IMR-90 (cell line): Measurements from ENCODE around the gene SLC18A3. TPM values are rescaled to one million over a fixed set of nuclear protein-coding genes. Genes with fewer than 3 reads are reported as not detected.

Experiments
- ATAC-seq: fragments of 200-7000 bp; cut with Tn5 transposase; 2 replicates; pipeline ENCODE4 v1.9.1; 2020; ENCODE audit warnings: low read depth, mild to moderate bottlenecking, moderate library complexity
- BruUV-seq: library from RNA; stranded (reverse); fragments of 400-500 nt; replicated peaks from 2 replicates; lab custom pipeline; 2021; lab: Mats Ljungman, UMichigan
- CTCF ChIA-PET: fragments of 300-600 bp; formaldehyde crosslinking; extraction: SDS; loops from one replicate; lab custom pipeline; 2021; ENCODE audit warnings: antibody characterized with exemption; lab: Yijun Ruan, JAX
- POLR2A ChIA-PET: fragments of 300-600 bp; sonication (Branson Sonifier 250); formaldehyde crosslinking; loops from one replicate; lab custom pipeline; 2022; ENCODE audit warnings: antibody characterized with exemption; ENCODE audit not compliant: unreplicated experiment; lab: Charles Lee
- DNase-seq: peaks from one replicate; pipeline ENCODE4 v3.0.0; 2013
- H2AFZ ChIP-seq: replicated peaks from 2 replicates; pipeline ENCODE3; 2013; ENCODE audit warnings: low read length, mild to moderate bottlenecking; ENCODE audit not compliant: poor library complexity
- H2AK5ac ChIP-seq: 2 replicates; pipeline ENCODE4 v1.6.1; 2013; ENCODE audit warnings: low read depth, low read length, inconsistent platforms
- H2AK9ac ChIP-seq: replicated peaks from 2 replicates; pipeline ENCODE3; 2013; ENCODE audit warnings: mild to moderate bottlenecking, low read depth, low read length, moderate library complexity; ENCODE audit not compliant: poor library complexity
- H2BK120ac ChIP-seq: 2 replicates; pipeline ENCODE4 v1.6.1; 2013; ENCODE audit warnings: low read depth, low read length, inconsistent platforms
- H2BK15ac ChIP-seq: 3 replicates; pipeline ENCODE4 v1.6.1; 2013; ENCODE audit warnings: low read depth, low read length, inconsistent platforms
- H2BK20ac ChIP-seq: 2 replicates; pipeline ENCODE4 v1.6.1; 2013; ENCODE audit warnings: low read depth, mild to moderate bottlenecking, inconsistent platforms, low read length, moderate library complexity
- H2BK5ac ChIP-seq: 2 replicates; pipeline ENCODE4 v1.6.1; 2013; ENCODE audit warnings: mild to moderate bottlenecking, low read depth, low read length, inconsistent platforms; ENCODE audit not compliant: poor library complexity, severe bottlenecking
- H3K14ac ChIP-seq: replicated peaks from 2 replicates; pipeline ENCODE4 v1.6.1; 2013; ENCODE audit warnings: low read depth, low read length, inconsistent platforms
- H3K18ac ChIP-seq: 2 replicates; pipeline ENCODE4 v1.6.1; 2013; ENCODE audit warnings: low read depth, low read length, control low read depth
- H3K23ac ChIP-seq: 2 replicates; pipeline ENCODE4 v1.6.1; 2013; ENCODE audit warnings: low read depth, low read length, inconsistent platforms
- H3K27ac ChIP-seq: 2 replicates; pipeline ENCODE4 v1.5.1; 2013; ENCODE audit warnings: mild to moderate bottlenecking, control low read depth, low read length; ENCODE audit not compliant: insufficient read depth
- H3K27me3 ChIP-seq: 2 replicates; pipeline ENCODE4 v1.6.1; 2013; ENCODE audit warnings: low read length; ENCODE audit not compliant: control insufficient read depth, insufficient read depth
- H3K36me3 ChIP-seq: 2 replicates; pipeline ENCODE4 v1.6.1; 2013; ENCODE audit warnings: low read length, mixed read lengths; ENCODE audit not compliant: control insufficient read depth, insufficient read depth
- H3K4ac ChIP-seq: 2 replicates; pipeline ENCODE4 v1.6.1; 2013; ENCODE audit warnings: low read depth, low read length, inconsistent platforms
- H3K4me1 ChIP-seq: 2 replicates; pipeline ENCODE4 v1.6.1; 2013; ENCODE audit warnings: low read length, mixed read lengths; ENCODE audit not compliant: control insufficient read depth, insufficient read depth
- H3K4me2 ChIP-seq: 2 replicates; pipeline ENCODE4 v1.6.1; 2013; ENCODE audit warnings: low read depth, mild to moderate bottlenecking, control low read depth, low read length, moderate library complexity
- H3K4me3 ChIP-seq: 2 replicates; pipeline ENCODE4 v1.5.1; 2013; ENCODE audit warnings: low read depth, mild to moderate bottlenecking, control low read depth, low read length, moderate library complexity; ENCODE audit not compliant: insufficient read depth
- H3K56ac ChIP-seq: 2 replicates; pipeline ENCODE4 v1.6.1; 2013; ENCODE audit warnings: low read length, inconsistent platforms; ENCODE audit not compliant: insufficient read depth; ENCODE audit errors: extremely low read depth
- H3K79me1 ChIP-seq, 2 experiments: 2 replicates each; pipeline ENCODE4 v1.6.1; 2013; ENCODE audit warnings: low read length in 2 of 2, inconsistent platforms in 1 of 2, low read depth in 1 of 2
- H3K9ac ChIP-seq: 2 replicates; pipeline ENCODE4 v1.6.1; 2013; ENCODE audit warnings: low read depth, low read length, control low read depth
- H3K9me1 ChIP-seq: 2 replicates; pipeline ENCODE4 v1.6.1; 2013; ENCODE audit warnings: low read length, inconsistent platforms; ENCODE audit not compliant: insufficient read depth
- H3K9me3 ChIP-seq: 2 replicates; pipeline ENCODE4 v1.6.1; 2013; ENCODE audit warnings: low read length; ENCODE audit not compliant: control insufficient read depth, insufficient read depth
- H4K20me1 ChIP-seq: 2 replicates; pipeline ENCODE4 v1.6.1; 2013; ENCODE audit warnings: low read length, inconsistent platforms; ENCODE audit not compliant: insufficient read depth
- H4K5ac ChIP-seq: 2 replicates; pipeline ENCODE4 v1.6.1; 2013; ENCODE audit warnings: mild to moderate bottlenecking, low read depth, low read length, control low read depth
- H4K8ac ChIP-seq, 2 experiments: 2 replicates each; pipeline ENCODE4 v1.6.1; 2013; ENCODE audit warnings: low read depth in 2 of 2, low read length in 2 of 2, control low read depth in 1 of 2, inconsistent platforms in 1 of 2
- H4K91ac ChIP-seq: 2 replicates; pipeline ENCODE4 v1.6.1; 2013; ENCODE audit warnings: low read depth, low read length, inconsistent platforms; ENCODE audit not compliant: insufficient read depth
- BHLHE40 ChIP-seq: fragments of 150-350 bp; IDR thresholded peaks from 2 replicates; pipeline ENCODE4 v1.6.1; 2016; ENCODE audit warnings: mild to moderate bottlenecking, low read depth, low read length
- CEBPB ChIP-seq: IDR thresholded peaks from 2 replicates; pipeline ENCODE4 v1.6.1; 2012; ENCODE audit warnings: low read depth, low read length, improper control_type of control experiment
- CHD1 ChIP-seq: IDR thresholded peaks from 2 replicates; pipeline ENCODE4 v1.6.1; 2012; ENCODE audit warnings: low read depth, low read length, improper control_type of control experiment
- FOS ChIP-seq: fragments of 150-350 bp; IDR thresholded peaks from 2 replicates; pipeline ENCODE4 v1.6.1; 2016; ENCODE audit warnings: low read depth, low read length
- MAFK ChIP-seq: IDR thresholded peaks from 2 replicates; pipeline ENCODE4 v1.6.1; 2012; ENCODE audit warnings: low read depth, low read length, improper control_type of control experiment
- MAZ ChIP-seq: IDR thresholded peaks from 2 replicates; pipeline ENCODE4 v1.6.1; 2012; ENCODE audit warnings: low read depth, mild to moderate bottlenecking, low read length, improper control_type of control experiment, moderate library complexity, borderline replicate concordance
- MXI1 ChIP-seq: IDR thresholded peaks from 2 replicates; pipeline ENCODE4 v1.6.1; 2012; ENCODE audit warnings: low read depth, mild to moderate bottlenecking, low read length, moderate library complexity, borderline replicate concordance
- NFE2L2 ChIP-seq: fragments of 150-350 bp; IDR thresholded peaks from 2 replicates; pipeline ENCODE4 v1.6.1; 2016; ENCODE audit warnings: low read depth, mild to moderate bottlenecking, low read length
- POLR2A ChIP-seq: IDR thresholded peaks from 2 replicates; pipeline ENCODE4 v1.6.1; 2012; ENCODE audit warnings: mild to moderate bottlenecking, low read depth, low read length
- RAD21 ChIP-seq: IDR thresholded peaks from 2 replicates; pipeline ENCODE4 v1.6.1; 2012; ENCODE audit warnings: low read length, improper control_type of control experiment
- RCOR1 ChIP-seq: IDR thresholded peaks from 2 replicates; pipeline ENCODE4 v1.6.1; 2012; ENCODE audit warnings: mild to moderate bottlenecking, low read length, improper control_type of control experiment; ENCODE audit not compliant: insufficient replicate concordance
- RFX5 ChIP-seq: IDR thresholded peaks from 2 replicates; pipeline ENCODE4 v1.8.0; 2012; ENCODE audit warnings: low read depth, mild to moderate bottlenecking, low read length, moderate library complexity
- SMC3 ChIP-seq: fragments of 150-350 bp; IDR thresholded peaks from 2 replicates; pipeline ENCODE4 v1.6.1; 2016; ENCODE audit warnings: low read depth, mild to moderate bottlenecking, antibody characterized with exemption, low read length, moderate library complexity
- USF2 ChIP-seq: fragments of 150-350 bp; IDR thresholded peaks from 2 replicates; pipeline ENCODE4 v1.6.1; 2017; ENCODE audit warnings: mild to moderate bottlenecking, antibody characterized with exemption, low read length, low read depth
- WGBS, 2 experiments: methylation state at CpG; one replicate each; pipeline versions ENCODE4 v1.1.5 to v1.1.7; 2013; ENCODE audit warnings: missing lambda C conversion rate in 2 of 2; ENCODE audit not compliant: insufficient read length in 1 of 2; ENCODE audit errors: extremely low coverage in 2 of 2; 5-methylcytosine and 5-hydroxymethylcytosine counted together
- dilution Hi-C: fragments of 300-500 bp; cut with HindIII; formaldehyde crosslinking; loops from one replicate; pipeline ENCODE4 v1.14.3; 2018; ENCODE audit warnings: low sequenced_read_pairs; ENCODE audit not compliant: unreplicated experiment
- in situ Hi-C: fragments of 300-500 bp; cut with MboI; formaldehyde crosslinking; loops from 3 replicates; pipeline ENCODE4 v1.14.3; 2019; ENCODE audit warnings: low sequenced_read_pairs, inconsistent platforms, mixed read lengths
- intact Hi-C: fragments of 100-400 bp; cut with micrococcal nuclease; formaldehyde crosslinking; loops from 2 replicates; pipeline ENCODE4 v1.10.0; 2022
- polyA plus RNA-seq, 3 experiments: library from polyadenylated mRNA; depleted of rRNA; stranded (reverse); fragments of >200 nt; gene quantifications; 2 replicates each; pipeline ENCODE4 v1.2.3, GENCODE V29; 2012; ENCODE audit warnings: low replicate concordance in 1 of 3
- total RNA-seq: library from RNA; depleted of rRNA; stranded (reverse); fragments of >200 nt; gene quantifications from 2 replicates; pipeline ENCODE4 v1.2.3, GENCODE V29; 2012
- TF ChIP-seq, protein P1 (sequence below): conservative IDR thresholded peaks from 2 replicates; pipeline ENCODE4 v1.5.1; 2012; ENCODE audit warnings: mild to moderate bottlenecking, low read depth, low read length, improper control_type of control experiment
- TF ChIP-seq, protein P2 (sequence below): fragments of 150-350 bp; IDR thresholded peaks from 2 replicates; pipeline ENCODE4 v1.6.1; 2016; ENCODE audit warnings: low read depth, mild to moderate bottlenecking, low read length, moderate library complexity, borderline replicate concordance

SLC18A3 gene
- total and polyA plus RNA-seq, 2 of the 4 experiments (the other 2 are of a cell fraction): not detected

DNA sequence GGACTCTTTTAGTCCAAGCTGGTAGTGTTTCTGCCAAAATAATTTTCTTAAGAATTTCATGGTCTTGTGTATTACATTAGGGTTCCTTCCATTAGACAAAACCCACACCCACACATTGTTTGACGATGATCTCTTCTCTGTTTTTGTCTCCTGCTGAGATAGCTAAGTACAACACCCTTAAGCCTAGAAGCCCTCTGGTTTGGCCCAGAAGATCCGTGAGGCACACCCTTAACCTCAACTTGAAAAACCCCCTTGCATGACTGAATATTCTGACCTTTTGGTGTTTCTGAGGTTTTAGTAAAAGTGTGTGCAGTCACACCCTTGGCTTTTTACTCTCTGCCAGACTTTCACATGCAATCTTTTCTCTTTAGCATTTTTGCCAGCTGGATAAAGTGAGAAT lies 41.9 kb upstream of the SLC18A3 start:
- Histone ChIP-seq H3K9me3 (peaks cover 5% of the 10 kb centered on the region), H3K9me1 (no peaks in the 10 kb centered on the region; the same call in 1 of the 2 replicates), H4K8ac (no peak overlapping the region), H3K9ac (no peak overlapping the region), H3K4me3 (no peak overlapping the region), H3K14ac (no peak overlapping the region), H3K27me3 (peaks cover 2% of the 10 kb centered on the region; the same call in 1 of the 2 replicates), H2BK120ac (no peak overlapping the region), H4K91ac (no peak overlapping the region), H3K56ac (no peak overlapping the region), H3K4me1 (no peaks in the 10 kb centered on the region; the same call in 1 of the 2 replicates), H3K79me1 (no peaks in the 10 kb centered on the region), H3K23ac (no peak overlapping the region), H2AFZ (no peak overlapping the region), H2AK5ac (no peak overlapping the region), H4K20me1 (no peaks in the 10 kb centered on the region), H2BK15ac (no peak overlapping the region), H2AK9ac (no peak overlapping the region), H3K4ac (no peak overlapping the region), H2BK20ac (no peak overlapping the region), H3K4me2 (peak overlapping the region; percentile 66; the same call in 1 of the 2 replicates), H3K27ac (no peak overlapping the region), H3K18ac (peak overlapping the region; percentile 7; the same call in 1 of the 2 replicates), H3K36me3 (no peaks in the 10 kb centered on the region), H2BK5ac (peak overlapping the region; percentile 58), H4K5ac (no peak overlapping the region)
- DNase-seq: peak; percentile 11
- dilution Hi-C loops: no loop called here
- BruUV-seq: no TSS peak
- CTCF ChIA-PET: interaction anchor here (0.7 to 0.8 kb wide), 2 partner anchors 23 to 78 kb away, joined by 3 to 4 read pairs; no protein-coding TSS in a partner anchor
- TF ChIP-seq RFX5 (no peak), RAD21 (no peak), MAFK (no peak), BHLHE40 (no peak), CEBPB (no peak), SMC3 (no peak), MXI1 (no peak), FOS (no peak), CHD1 (no peak), USF2 (no peak), MAZ (no peak), RCOR1 (no peak), NFE2L2 (no peak), POLR2A (no peak)
- TF ChIP-seq, protein P1, sequence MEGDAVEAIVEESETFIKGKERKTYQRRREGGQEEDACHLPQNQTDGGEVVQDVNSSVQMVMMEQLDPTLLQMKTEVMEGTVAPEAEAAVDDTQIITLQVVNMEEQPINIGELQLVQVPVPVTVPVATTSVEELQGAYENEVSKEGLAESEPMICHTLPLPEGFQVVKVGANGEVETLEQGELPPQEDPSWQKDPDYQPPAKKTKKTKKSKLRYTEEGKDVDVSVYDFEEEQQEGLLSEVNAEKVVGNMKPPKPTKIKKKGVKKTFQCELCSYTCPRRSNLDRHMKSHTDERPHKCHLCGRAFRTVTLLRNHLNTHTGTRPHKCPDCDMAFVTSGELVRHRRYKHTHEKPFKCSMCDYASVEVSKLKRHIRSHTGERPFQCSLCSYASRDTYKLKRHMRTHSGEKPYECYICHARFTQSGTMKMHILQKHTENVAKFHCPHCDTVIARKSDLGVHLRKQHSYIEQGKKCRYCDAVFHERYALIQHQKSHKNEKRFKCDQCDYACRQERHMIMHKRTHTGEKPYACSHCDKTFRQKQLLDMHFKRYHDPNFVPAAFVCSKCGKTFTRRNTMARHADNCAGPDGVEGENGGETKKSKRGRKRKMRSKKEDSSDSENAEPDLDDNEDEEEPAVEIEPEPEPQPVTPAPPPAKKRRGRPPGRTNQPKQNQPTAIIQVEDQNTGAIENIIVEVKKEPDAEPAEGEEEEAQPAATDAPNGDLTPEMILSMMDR: no peak
- TF ChIP-seq, protein P2, sequence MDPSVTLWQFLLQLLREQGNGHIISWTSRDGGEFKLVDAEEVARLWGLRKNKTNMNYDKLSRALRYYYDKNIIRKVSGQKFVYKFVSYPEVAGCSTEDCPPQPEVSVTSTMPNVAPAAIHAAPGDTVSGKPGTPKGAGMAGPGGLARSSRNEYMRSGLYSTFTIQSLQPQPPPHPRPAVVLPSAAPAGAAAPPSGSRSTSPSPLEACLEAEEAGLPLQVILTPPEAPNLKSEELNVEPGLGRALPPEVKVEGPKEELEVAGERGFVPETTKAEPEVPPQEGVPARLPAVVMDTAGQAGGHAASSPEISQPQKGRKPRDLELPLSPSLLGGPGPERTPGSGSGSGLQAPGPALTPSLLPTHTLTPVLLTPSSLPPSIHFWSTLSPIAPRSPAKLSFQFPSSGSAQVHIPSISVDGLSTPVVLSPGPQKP: no peak
- WGBS, 2 experiments: 60% methylated on average over 1 of the region's 2 CpGs; no CpG with 5 or more reads in 1 of the 2 experiments
- intact Hi-C loops: no loop called here
- in situ Hi-C loops: no loop called here
- ATAC-seq: no peak
- POLR2A ChIA-PET: no interaction called here
